SU-DHL-6 (cell line): Measurements from ENCODE around the gene CCNJL.

ENCODE experiments used
- H2AFZ ChIP-seq: fragments of 200-600 bp; sonication (generic); 2 replicates; pipeline ENCODE4 v1.6.1; 2014; ENCODE audit warnings: low read depth, mild to moderate bottlenecking, moderate library complexity, mixed read lengths, antibody characterized with exemption, low read length; ENCODE audit not compliant: severe bottlenecking
- H3F3A ChIP-seq: fragments of 200-600 bp; shearing (Covaris generic); 2 replicates; pipeline ENCODE4 v1.6.0; 2016; ENCODE audit warnings: antibody characterized with exemption, mild to moderate bottlenecking; ENCODE audit not compliant: insufficient read depth
- H3K27ac ChIP-seq: fragments of 200-600 bp; sonication (generic); 2 replicates; pipeline ENCODE4 v1.5.1; 2016; ENCODE audit warnings: low read depth, mild to moderate bottlenecking, low read length, moderate library complexity, mixed read lengths
- H3K27me3 ChIP-seq: fragments of 200-600 bp; sonication (generic), shearing (Covaris generic); 2 replicates; pipeline ENCODE4 v1.6.0; 2014; ENCODE audit warnings: mild to moderate bottlenecking, low read length
- H3K36me3 ChIP-seq: fragments of 200-600 bp; sonication (generic); 2 replicates; pipeline ENCODE4 v1.6.1; 2014; ENCODE audit warnings: mild to moderate bottlenecking, low read length, mixed read lengths
- H3K4me2 ChIP-seq: fragments of 300-600, 200-600 bp; shearing (Covaris generic), sonication (generic); 2 replicates; pipeline ENCODE4 v1.6.0; 2014; ENCODE audit warnings: low read length, low read depth, mild to moderate bottlenecking; ENCODE audit not compliant: poor library complexity, severe bottlenecking
- H3K4me3 ChIP-seq: fragments of 200-600 bp; sonication (generic); 2 replicates; pipeline ENCODE4 v1.5.1; 2014; ENCODE audit warnings: antibody characterized with exemption, low read length, mild to moderate bottlenecking, mixed read lengths; ENCODE audit not compliant: insufficient read depth, poor library complexity, severe bottlenecking
- H3K79me2 ChIP-seq: fragments of 200-600 bp; sonication (generic); 2 replicates; pipeline ENCODE4 v1.6.1; 2014; ENCODE audit warnings: mild to moderate bottlenecking, low read length, moderate library complexity; ENCODE audit not compliant: insufficient read depth
- H3K9ac ChIP-seq: fragments of 200-600 bp; sonication (generic); 2 replicates; pipeline ENCODE4 v1.7.0; 2014; ENCODE audit warnings: mild to moderate bottlenecking, low read length
- H3K9me2 ChIP-seq: fragments of 200-600 bp; sonication (generic); replicated peaks from 2 replicates; pipeline ENCODE4 v1.6.1; 2014; ENCODE audit warnings: low read length; ENCODE audit not compliant: insufficient read depth
- H3K9me3 ChIP-seq: fragments of 200-600 bp; sonication (generic); 2 replicates; pipeline ENCODE4 v1.6.1; 2014; ENCODE audit warnings: low read length, mixed read lengths; ENCODE audit not compliant: insufficient read depth
- H4K20me1 ChIP-seq: fragments of 200-600 bp; sonication (generic); 2 replicates; pipeline ENCODE4 v1.6.1; 2014; ENCODE audit warnings: low read depth, mild to moderate bottlenecking, antibody characterized with exemption, low read length, moderate library complexity, mixed read lengths
- CTCF ChIP-seq: fragments of 200-600 bp; sonication (generic); IDR thresholded peaks from one replicate; pipeline ENCODE4 v1.5.1; 2017; ENCODE audit warnings: antibody characterized with exemption, mild to moderate bottlenecking, low read length, moderate library complexity; ENCODE audit not compliant: insufficient read depth, poor library complexity, severe bottlenecking
- EZH2phosphoT487 ChIP-seq: fragments of 200-600 bp; sonication (generic), shearing (Covaris generic); conservative IDR thresholded peaks from 2 replicates; pipeline ENCODE4 v1.6.1; 2018; ENCODE audit warnings: mild to moderate bottlenecking, antibody characterized with exemption, low read length, moderate library complexity, mixed read lengths

CCNJL gene

GRCh38 chr5:160359816-160360215 lies 47.5 kb upstream of the CCNJL start:
- Histone ChIP-seq H3K4me3 (no peak overlapping the region), H2AFZ (no peak overlapping the region), H3K9me3 (no peaks in the 10 kb centered on the region), H3F3A (no peaks in the 10 kb centered on the region), H3K36me3 (no peaks in the 10 kb centered on the region), H3K27ac (no peak overlapping the region), H3K9ac (no peak overlapping the region), H3K27me3 (no peaks in the 10 kb centered on the region), H3K79me2 (no peaks in the 10 kb centered on the region), H4K20me1 (no peaks in the 10 kb centered on the region), H3K9me2 (no peaks in the 10 kb centered on the region), H3K4me2 (no peak overlapping the region)
- no peak for TF ChIP-seq CTCF
- no peak for TF ChIP-seq EZH2phosphoT487

GRCh38 chr5:160359242-160359641 lies 46.9 kb upstream of the CCNJL start:
- H2AFZ ChIP-seq: no peak overlapping the region

GRCh38 chr5:160357861-160358411 lies 45.6 kb upstream of the CCNJL start:
- Histone ChIP-seq H3K9ac (no peak overlapping the region), H3K4me3 (no peak overlapping the region), H3K27ac (no peak overlapping the region), H3F3A (no peaks in the 10 kb centered on the region), H2AFZ (no peak overlapping the region), H3K4me2 (no peak overlapping the region), H3K27me3 (no peaks in the 10 kb centered on the region), H3K36me3 (no peaks in the 10 kb centered on the region), H3K9me3 (no peaks in the 10 kb centered on the region), H3K9me2 (no peaks in the 10 kb centered on the region), H4K20me1 (no peaks in the 10 kb centered on the region), H3K79me2 (no peaks in the 10 kb centered on the region)
- TF ChIP-seq EZH2phosphoT487 (no peak), CTCF (no peak)

More at GRCh38 chr5:160359242-160359641, 46.9 kb upstream of the CCNJL start:
- H3K36me3 ChIP-seq: no peaks in the 10 kb centered on the region
- H3K27me3 ChIP-seq: no peaks in the 10 kb centered on the region
- no peaks in the 10 kb centered on the region for H3K9me3 ChIP-seq
- H3K9me2 ChIP-seq: no peaks in the 10 kb centered on the region
- H3K27ac ChIP-seq: no peak overlapping the region
- H4K20me1 ChIP-seq: no peaks in the 10 kb centered on the region
- no peaks in the 10 kb centered on the region for H3F3A ChIP-seq
- no peak for TF ChIP-seq EZH2phosphoT487
- no peak for TF ChIP-seq CTCF
- H3K4me3 ChIP-seq: no peak overlapping the region
- no peaks in the 10 kb centered on the region for H3K79me2 ChIP-seq
- no peak overlapping the region for H3K9ac ChIP-seq
- H3K4me2 ChIP-seq: no peak overlapping the region
